GM18909 (cell line): Measurements from ENCODE around the gene H2BK1.

Experiments used
- ATAC-seq: cut with Tn5 transposase; IDR thresholded peaks from one replicate; pipeline ENCODE4 v1.9.1; 2021; ENCODE audit warnings: mild to moderate bottlenecking; ENCODE audit not compliant: unreplicated experiment, poor library complexity

H2BK1 gene

DNA sequence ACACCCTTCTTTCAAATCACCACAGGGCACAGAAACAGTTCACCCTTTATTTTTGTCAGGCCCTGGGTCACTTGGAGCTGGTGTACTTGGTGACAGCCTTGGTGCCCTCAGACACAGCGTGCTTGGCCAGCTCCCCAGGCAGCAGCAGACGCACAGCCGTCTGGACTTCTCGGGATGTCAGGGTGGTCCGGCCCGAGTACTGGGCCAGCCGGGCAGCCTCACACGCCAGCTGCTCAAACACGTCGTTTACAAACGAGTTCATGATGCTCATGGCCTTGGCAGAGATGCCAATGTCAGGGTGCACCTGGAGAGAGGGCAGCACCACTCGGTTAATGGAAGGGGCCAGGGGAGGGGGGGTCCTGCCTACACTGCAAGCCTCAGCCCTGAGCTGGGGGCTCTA lies 2.5 kb downstream of the H2BK1 start:
- ATAC-seq, result no peak

DNA sequence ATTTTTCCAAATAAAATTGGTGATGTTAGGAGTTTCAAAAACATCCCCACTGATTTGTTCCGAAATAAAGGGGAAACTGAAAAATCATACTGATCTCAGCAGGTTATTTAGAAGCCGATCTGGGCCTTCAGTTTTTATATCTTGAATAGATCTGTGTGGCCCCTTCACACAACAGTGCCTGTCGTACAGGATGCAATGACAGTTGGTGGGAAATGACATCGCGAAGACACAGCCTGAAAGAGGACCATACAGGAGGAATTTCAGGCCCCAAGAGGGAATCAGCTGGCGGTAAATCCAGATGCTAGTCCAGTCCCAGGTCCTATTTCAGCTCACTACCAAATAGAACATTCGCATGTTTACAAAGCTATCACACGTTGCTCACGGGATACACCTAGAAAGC lies 3.0 kb downstream of the H2BK1 start:
- ATAC-seq, result no peak

DNA sequence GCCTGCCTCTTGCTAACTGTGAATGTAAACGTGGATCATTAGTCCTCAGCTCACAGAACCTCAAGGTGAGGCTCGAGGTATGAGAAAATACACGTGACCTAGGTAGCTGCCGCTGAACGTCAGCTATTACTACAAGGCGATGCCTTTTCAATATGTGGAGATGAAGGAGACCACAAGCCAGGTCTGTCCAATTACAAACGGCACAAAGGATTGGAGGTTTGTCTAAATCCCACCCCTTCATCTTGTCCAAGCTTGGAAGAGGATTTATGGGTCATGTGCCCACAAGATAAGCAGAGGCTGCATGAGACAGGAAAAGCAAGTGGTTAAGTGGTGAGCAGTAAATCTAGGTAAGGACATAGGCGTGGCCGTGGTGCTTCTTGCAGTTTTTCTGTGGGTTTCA lies 3.4 kb downstream of the H2BK1 start:
- ATAC-seq, result no peak

DNA sequence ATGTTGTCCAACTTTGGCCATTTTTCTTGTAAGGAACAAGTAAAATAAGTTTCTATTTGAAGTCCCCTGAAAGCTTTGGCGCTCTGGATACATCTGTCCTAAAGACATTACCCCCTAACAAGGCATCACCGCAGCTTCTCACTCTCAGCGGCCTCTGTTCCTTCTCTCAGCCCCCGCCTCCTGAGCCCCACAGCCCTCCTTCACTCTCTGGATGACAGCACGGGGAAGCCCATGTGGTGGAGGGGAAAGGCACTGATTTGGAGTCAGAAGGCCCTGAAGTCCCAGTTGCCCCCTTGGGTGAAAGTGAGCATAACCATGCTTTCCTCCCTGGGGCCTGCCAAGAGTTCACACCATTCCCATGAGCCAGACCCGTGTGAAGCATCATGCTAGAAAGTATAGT lies 4.6 kb downstream of the H2BK1 start:
- no peak for ATAC-seq

DNA sequence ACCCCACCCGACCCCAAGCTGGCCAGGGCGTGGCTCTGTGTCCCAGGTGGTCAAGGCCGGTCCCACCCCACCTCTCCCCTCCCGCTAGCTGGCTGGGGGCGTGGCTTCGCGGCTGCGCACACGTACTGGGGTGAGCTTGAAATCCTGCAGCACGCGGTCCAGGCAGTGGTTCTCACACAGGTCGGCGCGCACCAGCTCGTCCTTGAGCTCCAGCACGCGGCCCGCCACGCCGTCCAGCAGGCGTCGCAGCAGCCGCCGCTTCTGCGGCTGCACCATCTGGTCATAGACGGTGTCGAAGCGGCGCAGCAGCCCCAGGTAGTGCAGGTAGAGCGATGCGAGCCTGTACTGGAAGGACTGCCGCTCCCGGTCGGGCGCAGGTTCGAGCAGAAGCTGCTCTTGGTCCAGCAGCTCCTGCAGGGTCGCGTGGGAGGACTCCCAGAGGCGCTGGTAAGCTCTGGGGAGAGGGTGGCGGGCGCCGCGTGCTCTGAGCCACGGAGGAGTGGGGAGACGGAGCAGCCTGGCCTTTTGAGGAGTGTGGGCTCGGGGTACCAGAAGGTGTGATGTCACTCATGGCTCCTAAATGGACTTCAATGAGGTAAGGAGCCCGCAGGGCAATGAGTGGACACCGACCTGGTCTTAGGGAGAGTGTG lies 5.8 kb downstream of the H2BK1 start:
- ATAC-seq, result no peak

DNA sequence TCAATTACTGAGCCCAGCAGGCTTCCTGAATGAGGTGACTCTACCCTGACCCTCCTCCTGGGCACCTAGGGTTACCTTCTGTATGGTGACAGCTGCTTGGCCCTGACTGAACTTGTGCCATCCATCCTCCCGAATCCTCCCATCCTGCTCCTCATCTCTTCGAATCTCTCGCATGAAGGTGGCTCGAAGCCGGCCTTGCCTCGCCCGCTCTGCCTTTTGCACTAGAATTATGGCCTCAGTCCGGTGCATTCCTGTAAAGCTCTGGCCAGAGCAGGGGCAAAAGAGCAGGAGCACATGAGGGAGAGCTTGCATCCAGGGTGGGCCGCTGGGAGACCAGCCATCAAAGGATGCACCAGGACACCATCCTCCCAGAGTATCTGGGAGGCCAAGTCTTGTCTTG lies 7.5 kb downstream of the H2BK1 start:
- ATAC-seq, result no peak

DNA sequence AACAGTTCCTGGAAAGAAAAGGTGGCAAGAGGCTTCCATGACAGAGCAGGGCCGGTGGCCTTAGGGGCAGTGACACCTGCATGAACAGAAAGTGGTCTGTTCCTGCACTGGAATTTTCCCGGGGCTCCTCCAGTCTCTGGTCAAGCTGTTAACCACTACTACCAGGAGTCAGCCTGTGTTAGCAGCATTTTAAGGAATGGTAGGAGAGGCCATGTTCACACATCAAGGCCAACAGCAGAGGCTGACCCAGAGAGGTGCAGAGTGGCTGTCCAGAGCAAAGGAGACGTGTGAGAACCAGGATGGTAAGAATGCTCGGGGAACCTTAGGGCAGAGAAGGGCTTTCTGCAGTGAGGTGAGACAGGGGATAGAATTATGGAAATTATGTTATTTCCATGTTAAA lies 8.5 kb downstream of the H2BK1 start:
- no peak for ATAC-seq

DNA sequence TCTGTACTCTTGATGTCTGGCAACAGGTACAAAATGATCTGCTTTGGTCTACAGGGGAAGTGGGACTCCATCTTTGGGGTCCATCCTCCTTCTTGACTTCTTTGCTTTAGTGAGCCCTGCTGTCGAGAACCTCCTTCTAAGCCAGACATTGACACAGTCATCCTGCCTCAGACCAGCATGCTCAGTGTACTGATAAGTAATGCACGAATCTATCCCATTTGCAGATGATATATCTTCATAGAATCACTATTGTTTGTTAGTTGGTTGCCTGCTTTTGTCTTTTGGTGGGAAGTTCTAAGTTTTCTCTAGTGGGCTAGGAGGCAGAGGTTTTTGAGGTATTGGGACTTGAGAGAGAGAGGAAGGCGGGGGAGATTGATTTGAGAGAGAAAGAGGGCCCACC lies 8.9 kb downstream of the H2BK1 start:
- no peak for ATAC-seq

DNA sequence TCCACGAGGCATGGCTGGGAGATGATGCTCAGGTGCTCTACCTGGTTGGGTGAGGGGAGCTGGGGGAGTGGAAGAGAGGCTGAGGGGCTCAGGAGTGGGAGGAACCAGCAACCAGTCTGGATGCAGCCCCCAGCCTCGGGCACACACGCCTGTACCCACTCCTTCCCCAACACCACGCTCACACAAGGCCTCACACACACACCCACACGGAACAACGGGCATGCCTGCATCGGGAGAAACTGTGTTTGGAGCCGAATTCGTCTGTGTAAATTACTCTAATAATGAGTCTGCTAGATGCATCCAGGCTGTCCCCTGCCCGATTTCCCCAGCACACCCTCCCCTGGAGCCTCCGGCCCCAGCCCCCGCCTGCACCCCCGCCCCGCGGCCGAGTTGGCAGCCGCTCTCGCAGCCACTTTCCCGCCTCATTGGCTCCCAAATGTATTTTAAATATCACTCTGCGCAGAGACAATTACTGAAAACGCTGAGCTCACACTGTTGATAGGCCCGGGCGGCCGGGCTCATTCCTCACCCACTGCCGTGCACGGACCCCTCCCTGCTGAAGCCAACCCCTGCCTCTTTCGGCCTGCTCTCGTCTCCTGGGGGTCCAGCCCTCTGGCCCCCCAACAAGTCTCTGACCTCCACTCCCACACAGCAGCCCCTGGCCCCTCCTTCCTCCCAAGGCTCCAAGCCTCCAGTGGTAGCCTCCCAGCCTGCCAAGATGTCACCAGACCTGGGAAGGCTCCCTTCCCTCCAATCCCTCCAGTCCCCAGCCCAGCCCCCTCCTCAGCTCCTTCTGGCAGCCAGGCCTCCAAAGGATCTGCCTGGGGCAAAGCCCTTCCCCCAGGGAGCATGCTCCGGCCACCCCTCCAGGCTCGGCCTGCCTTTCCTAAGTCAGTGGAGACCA lies 11.1 kb downstream of the H2BK1 start:
- ATAC-seq, result no peak

DNA sequence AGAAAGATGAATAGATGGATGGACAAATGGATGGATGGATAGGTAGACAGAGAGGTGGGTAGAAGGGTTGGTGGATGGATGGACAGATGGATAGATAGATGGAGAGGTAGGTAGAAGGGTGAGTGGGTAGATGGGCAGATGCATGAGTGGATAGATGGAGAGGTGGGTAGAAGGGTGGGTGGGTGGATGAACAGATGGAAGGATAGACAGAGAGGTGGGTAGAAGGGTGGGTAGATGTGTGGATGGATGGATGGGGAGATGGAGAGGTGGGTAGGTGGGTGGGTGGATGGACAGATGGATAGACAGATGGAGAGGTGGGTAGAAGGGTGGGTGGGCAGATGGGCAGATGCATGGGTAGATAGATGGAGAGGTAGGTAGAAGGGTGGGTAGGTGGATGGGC lies 12.4 kb downstream of the H2BK1 start:
- ATAC-seq, result no peak

DNA sequence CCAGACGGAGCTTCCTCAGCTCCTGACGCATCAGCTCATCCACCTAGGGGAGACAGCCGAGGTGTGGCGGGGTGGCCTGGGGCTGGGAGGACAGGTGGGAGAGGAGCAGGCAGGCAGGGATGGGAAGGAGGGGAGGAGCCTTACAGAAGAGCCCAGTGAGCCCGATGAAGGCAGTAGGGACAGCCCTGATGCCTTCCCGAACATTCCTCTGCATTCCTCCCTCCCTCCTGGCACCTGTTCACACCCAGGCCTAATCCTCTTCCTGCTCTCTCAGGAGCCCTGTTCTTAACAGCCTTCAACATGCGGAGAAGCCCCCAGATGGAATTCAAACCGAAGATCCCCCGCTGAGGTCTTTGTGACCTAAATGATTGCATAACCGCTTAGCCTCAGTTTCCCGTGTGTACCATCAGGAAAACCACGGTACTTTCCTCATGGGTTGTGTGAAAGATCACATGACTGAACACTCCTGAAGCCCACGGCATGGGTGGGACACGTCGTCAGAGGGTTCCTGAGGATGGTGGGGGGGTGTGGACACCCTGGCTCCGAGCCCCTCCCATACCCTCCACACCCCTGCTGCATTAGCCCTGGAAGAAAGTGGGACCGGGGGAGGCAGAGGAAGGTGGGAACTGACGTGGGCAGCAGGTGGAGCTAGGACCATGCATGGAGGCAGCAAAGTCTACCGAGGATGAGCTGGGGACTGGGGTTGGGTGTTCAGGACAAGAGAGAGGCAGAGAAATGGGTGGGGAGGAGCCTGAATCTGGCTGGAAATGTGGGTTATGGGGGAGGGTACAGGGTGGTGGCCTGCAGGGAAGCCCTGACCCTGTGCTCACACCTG lies 14.5 kb downstream of the H2BK1 start:
- ATAC-seq, result no peak

DNA sequence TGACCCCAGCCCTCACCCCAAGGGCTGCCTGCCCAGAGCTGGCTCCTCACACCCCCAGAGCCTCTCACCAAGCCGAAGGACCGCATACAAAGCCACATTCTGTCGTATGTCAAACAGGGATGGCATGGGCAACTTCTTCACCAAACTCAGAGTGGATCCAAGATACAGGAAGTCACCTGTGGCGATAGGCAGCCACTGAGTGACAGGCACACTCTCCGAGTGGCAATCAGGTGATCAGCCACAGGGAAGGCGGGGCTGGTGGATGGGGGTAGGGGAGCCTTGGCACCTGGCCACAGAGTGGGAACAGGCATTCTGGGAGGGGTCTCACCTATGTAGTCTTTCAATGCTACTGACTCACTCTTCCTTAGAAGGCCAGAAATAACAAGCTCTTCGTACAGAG lies 16.1 kb downstream of the H2BK1 start:
- no peak for ATAC-seq

DNA sequence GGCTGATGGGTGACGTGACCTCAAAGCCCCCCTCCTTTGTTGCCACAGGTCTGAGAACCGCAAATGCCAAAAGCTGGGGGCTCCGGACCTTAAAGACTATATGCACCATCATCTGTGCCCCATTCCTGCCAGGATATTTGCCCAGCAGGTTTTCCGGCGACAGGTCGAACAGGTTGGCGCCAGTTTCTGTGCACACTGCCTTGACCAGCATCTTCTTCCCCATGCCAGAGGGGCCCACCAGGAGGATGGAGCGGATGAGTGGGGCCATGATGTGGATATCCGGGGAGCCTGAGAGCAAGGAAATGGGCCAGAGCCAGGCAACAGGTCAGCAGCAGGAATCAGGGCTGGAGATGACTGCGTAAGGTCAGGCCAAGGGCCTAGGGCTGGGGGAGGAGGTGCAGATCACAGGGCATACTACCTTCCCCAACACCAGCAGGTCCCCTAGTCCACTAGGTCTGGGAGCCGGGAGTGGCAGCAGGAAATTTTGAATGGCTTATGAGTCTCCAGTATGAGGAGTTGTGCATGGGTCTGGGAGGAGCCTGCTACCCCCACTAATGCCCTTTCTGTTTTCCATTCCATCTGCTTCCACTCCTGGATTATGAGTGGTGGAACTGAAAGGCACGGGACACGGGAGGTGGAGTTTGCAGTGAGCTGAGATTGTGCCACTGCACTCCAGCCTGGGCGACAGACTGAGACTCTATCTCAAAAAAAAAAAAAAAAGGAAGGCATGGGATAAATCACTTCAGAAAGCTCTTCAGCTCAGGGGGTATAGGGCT lies 16.9 kb downstream of the H2BK1 start:
- ATAC-seq, result no peak

DNA sequence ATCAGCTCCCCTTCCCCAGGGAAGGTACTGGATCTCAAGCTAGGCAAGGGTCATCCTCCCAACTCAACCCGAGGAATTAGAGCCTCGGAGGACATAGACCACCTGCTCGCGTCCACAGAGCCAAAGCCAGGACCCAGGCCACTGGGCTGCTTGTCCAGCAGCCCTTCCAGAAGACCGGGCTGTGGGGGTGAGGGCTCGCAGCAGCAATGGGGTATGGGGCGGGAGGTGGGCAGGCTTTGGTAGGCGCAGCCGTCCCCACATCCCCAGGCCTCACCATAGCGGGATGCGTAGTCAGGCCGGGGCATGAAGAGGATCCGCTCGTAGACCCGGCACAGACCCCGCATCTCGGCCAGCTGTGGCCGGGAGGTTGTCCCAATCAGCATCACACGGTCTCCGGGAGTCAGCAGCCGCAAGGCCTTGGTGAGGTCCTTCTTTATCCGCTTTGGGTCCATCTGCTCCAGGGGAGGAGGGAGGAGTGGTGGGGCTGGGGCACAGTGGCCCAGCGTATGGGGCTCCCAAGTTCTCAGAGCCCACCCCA lies 18.2 kb downstream of the H2BK1 start:
- no peak for ATAC-seq

DNA sequence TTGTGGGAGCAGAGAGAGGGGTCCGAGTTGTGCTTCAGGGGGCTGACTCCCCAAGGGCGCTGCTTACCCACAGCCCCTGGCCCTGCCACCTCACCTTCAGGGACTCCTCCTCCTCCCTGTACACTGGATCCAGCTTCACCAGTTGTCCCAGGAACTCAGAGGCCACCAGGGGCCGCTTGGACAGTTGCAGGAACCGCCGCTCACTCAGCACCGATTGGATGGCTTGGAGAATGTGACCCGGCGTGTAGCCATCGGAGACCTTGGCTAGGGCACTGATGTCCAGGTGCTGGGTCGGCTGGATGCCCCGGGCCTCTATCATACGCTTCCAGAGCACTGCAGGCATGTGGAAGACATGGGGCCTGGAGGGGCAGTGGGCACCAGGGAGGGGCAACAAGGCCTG lies 18.7 kb downstream of the H2BK1 start:
- ATAC-seq, result no peak

DNA sequence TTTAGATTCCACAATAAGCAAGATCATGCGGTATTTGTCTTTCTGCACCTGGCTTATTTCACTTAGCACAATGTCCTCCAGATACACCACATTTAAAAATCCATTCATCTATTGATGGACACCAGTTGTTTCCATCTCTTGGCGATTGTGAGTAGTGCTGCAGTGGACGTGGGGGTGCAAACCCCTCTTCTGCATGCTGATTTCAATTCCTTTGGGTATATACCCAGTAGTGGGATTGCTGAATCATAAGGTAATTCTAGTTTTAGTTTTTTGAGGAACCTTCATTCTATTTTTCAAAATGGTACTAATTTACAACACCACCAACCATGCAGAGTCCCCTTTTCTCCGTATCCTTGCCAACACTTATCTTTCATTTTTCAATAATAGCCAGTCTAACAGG lies 21.2 kb downstream of the H2BK1 start:
- no peak for ATAC-seq

DNA sequence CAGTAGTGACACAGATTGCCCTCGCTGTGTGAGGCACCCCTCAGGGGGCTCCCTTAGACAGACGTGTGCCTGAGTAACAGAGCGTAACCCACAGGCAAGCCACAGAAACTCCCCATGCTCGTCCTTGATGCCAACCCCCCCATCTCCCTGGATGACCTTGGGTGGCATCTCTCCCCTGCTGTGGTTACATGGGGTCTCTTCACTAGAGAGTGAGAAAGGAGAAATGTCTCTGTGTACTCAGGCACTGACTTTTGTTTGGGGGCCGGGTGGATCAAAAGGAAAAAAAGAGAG lies 22.1 kb downstream of the H2BK1 start:
- no peak for ATAC-seq

DNA sequence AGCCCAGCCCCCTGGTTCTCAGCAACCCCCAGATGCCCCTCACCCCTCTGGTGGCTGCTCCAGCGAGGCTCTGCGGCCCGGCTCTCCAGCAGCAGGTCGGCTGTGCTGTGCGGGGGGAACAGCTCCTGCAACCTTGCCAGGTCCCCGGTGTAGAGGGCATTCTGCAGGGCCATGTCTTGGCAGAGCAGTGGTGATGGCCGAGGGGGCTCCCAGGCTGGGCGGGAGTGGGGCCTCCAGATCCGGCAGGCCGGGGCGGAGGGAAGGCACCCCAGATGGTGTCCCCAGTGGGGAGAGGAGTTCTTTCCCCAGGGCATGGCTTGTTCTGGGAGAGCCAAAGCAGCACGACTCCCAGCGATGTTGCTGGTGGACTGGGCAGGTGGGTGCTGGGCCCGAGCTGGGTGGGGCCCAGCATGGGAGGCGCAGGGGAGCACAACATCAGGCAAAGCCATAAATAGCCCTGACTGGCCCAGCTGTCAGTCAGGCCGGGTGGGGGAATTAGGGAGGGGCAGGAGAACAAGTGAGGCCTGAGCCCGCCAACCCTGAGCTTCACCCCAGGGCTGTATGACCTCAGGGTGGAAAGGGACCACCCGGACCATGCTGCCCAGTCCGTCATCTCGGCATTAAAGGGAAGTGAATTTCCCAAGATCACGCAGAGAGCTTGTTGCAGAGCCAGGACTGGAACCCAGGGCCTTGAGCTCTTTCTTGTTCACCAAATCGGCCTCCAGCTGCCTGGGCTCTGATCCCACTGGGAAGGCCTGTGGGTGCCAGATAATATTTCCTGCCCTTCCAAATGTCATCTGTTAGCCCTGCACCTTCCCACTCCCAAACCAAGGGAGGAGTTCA lies 22.7 kb downstream of the H2BK1 start:
- ATAC-seq, result no peak

DNA sequence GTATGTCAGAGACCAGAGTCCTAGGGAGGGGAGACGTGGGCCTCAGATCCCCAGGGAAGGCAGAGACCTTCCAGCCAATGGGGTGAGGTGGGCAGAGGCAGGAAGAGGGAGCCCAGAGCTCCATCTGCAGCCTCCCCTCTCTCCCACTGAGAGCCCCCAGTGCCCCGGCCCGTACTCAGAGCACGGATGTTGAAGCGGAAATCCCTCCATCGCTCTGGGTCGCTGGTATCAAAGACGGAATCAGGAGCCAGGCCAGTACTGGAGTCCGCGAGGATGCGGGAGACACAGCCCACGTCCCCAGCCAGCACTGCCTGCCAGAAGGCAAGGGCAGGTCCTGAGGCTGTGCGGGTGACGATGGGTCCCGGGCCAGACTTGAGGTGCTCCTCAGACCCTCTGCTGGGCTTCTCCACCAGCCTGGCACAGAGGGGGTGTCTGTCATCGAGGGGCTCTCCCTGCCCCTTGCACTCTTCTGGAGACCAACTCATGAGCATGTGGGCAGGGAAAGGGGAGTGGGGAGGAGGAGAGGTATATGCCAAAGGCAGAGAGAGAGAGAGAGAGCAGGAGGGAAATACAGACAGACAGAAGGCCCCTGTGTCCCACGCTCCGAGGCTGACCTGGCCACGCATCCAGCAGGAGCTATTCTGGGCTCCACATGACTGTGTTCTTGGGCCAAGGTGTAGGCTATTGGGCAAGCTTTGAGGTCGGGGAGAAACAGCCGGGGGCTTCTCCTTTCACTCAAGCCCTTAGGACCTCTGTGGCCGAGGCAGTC lies 23.5 kb downstream of the H2BK1 start, which contains the start of gene ASB10:
TSS of gene ASB10 (minus strand) at position 611 of the 769 bp plus-strand sequence. CDS start at position 491, 120 bp downstream.
- no peak for ATAC-seq
